ENCODE measurements around the gene ZG16. TPM values are rescaled to one million over a fixed set of nuclear protein-coding genes. Genes with fewer than 3 reads are reported as not detected.
A peak's percentile ranks its signal among the peaks of the same experiment; 100 is the strongest.

Gene ZG16
- total RNA-seq, 1 experiment from 2014 or later, result 0.07 TPM

- POLR2A ChIA-PET, result interaction anchor here (0.7 kb wide), 1 partner anchor 67 kb away, joined by 6 read pairs; no protein-coding TSS in a partner anchor
- H3K4me3 ChIP-seq (replicated peaks in 1 of 2; ENCODE audit: low read depth in 1 of 2, low read length in 2 of 2), result peak overlapping the region; percentile 15 to 38; a peak in 3 of 4 replicates
- H3K27ac ChIP-seq (ENCODE audit: low read depth, low read length), result no peak overlapping the region
- no peaks in the 10 kb centered on the region for H4K20me1 ChIP-seq (ENCODE audit: insufficient read depth)
- H3K79me2 ChIP-seq (ENCODE audit: insufficient read depth, low read length), result no peaks in the 10 kb centered on the region
- DNase-seq (ENCODE audit: low read depth, low spot score), result peak; percentile 57
- ATAC-seq, result peak; percentile 96
- H3K9me3 ChIP-seq (ENCODE audit: control insufficient read depth in 1 of 2, insufficient read depth in 1 of 2, low read depth in 1 of 2, low read length in 2 of 2), result no peaks in the 10 kb centered on the region
- peak overlapping the region; percentile 69 for H3K4me2 ChIP-seq (ENCODE audit: low read length)
- RAD21 ChIA-PET (ENCODE audit: low non-redundant PET in 1 of 2, low total read pairs in 2 of 2, uncharacterized antibody in 2 of 2, unreplicated experiment in 2 of 2), result interaction anchor here (0.6 to 1.7 kb wide), 4 partner anchors 20 to 79 kb away, joined by 3 to 9 read pairs (median 4); no protein-coding TSS in a partner anchor
- H3K36me3 ChIP-seq (ENCODE audit: control insufficient read depth in 1 of 2, insufficient read depth in 2 of 2, low read length in 2 of 2), result no peaks in the 10 kb centered on the region
- no peaks in the 10 kb centered on the region for H3K27me3 ChIP-seq (ENCODE audit: insufficient read depth, low read length)
- H3K9me2 ChIP-seq (ENCODE audit: insufficient read depth), result no peaks in the 10 kb centered on the region
- TF ChIP-seq FOSL1 (IDR thresholded peaks at IDR 0.05; ENCODE audit: low read depth), result no peak
- TF ChIP-seq ZFX (IDR thresholded peaks at IDR 0.05), result no peak
- TF ChIP-seq CBX3 (IDR thresholded peaks at IDR 0.05; ENCODE audit: low read depth), result no peak
- peak; percentile 26 for TF ChIP-seq ZBTB33 (IDR thresholded peaks at IDR 0.05; ENCODE audit: extremely low read depth, insufficient replicate concordance, low read length)
- no peak for TF ChIP-seq EZH2 (IDR thresholded peaks at IDR 0.05)
- TF ChIP-seq YY1 (IDR thresholded peaks at IDR 0.05; ENCODE audit: extremely low read depth, insufficient replicate concordance, low read depth, low read length), result peak; percentile 54
- TF ChIP-seq JUND (IDR thresholded peaks at IDR 0.05), result no peak
- no peak for TF ChIP-seq ELF1 (IDR thresholded peaks at IDR 0.05; ENCODE audit: borderline replicate concordance, low read depth)
- no peak for TF ChIP-seq SP1 (IDR thresholded peaks at IDR 0.05; ENCODE audit: low read depth)
- no peak for TF ChIP-seq CEBPB (IDR thresholded peaks at IDR 0.05; ENCODE audit: low read depth)
- TF ChIP-seq SRF (IDR thresholded peaks at IDR 0.05; ENCODE audit: low read depth), result no peak
- peak; percentile 65 for TF ChIP-seq RAD21 (IDR thresholded peaks at IDR 0.05; ENCODE audit: low read depth)
- TF ChIP-seq ZNF274 (IDR thresholded peaks at IDR 0.05; ENCODE audit: low read depth, low read length), result no peak
- TF ChIP-seq MAX (IDR thresholded peaks at IDR 0.05), result no peak
- no peak for TF ChIP-seq EZH2phosphoT487 (IDR thresholded peaks at IDR 0.05; ENCODE audit: borderline replicate concordance)
- TF ChIP-seq POLR2A (IDR thresholded peaks at IDR 0.05; ENCODE audit: borderline replicate concordance, extremely low read depth, insufficient read depth, insufficient read length), result no peak
- TF ChIP-seq REST (IDR thresholded peaks at IDR 0.05; ENCODE audit: low read depth), result no peak
- no peak for TF ChIP-seq ATF3 (IDR thresholded peaks at IDR 0.05)
- peak; percentile 79 to 86 (median 82) for TF ChIP-seq CTCF (IDR thresholded peaks at IDR 0.05 in 2 of 3, conservative IDR thresholded peaks at IDR 0.05 in 1 of 3; ENCODE audit: borderline replicate concordance in 1 of 3, insufficient read depth in 1 of 3, low read depth in 2 of 3, low read length in 2 of 3)
- H3K4me1 ChIP-seq (ENCODE audit: control insufficient read depth in 1 of 2, insufficient read depth in 2 of 2, low read length in 2 of 2), result peaks cover 4 to 10% of the 10 kb centered on the region in 2 experiments; a peak in 3 of 4 replicates
- H3K9ac ChIP-seq (ENCODE audit: low read length), result no peak overlapping the region
- peak overlapping the region; percentile 99 for H2AFZ ChIP-seq (ENCODE audit: low read depth, low read length, poor library complexity, severe bottlenecking)
- CTCF ChIA-PET, result interaction anchor here (0.6 to 1.8 kb wide), 14 partner anchors 9 to 303 kb away, joined by 3 to 13 read pairs (median 4); partner anchors contain the start of gene KIF22
- BruUV-seq (replicated peaks), result no TSS peak
- intact Hi-C loops (cut with micrococcal nuclease), result no loop called here
Observed at GRCh38 chr16:29729116-29729521, 48.9 kb upstream of the ZG16 start.
